ENCODE measurements around the gene MT1G.
"Not testable (repeated sequence)": the region's sequence is repeated elsewhere in the genome, so short reads cannot be mapped to it uniquely, and the experiment has no call there.

The MT1G gene

DNA sequence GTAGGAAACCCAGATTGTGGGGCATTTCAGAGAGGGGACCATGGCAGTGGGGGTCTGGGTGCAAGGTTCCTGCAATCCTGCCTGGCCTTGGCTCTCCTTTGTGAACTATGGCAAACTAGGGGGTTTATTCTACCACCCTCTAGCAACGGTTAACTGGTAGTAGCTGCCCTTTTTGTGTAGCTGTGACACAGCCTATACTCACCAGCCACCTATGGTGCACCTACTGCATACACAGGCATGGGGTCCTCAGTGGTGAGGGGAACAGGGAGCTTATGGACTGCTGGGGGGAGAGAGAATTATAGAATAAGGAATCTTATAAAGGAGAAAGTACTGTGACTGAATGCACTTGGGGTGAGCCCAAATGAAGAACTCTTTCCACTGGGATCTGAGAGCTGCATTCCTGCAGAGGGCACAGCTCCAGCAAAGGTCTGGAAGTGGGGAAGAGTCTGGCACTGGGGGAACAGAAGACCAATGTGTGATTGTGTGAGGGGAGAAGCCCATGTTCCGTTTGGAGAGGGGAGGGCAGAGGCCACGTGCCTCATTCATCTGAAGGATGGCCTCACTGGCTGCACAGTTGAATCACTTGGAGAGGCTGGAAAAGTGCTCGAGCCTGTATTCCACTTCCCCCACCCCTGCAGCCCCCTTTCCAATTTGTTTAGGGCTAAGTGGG is 16.5 kb upstream of the MT1G start:
- DNase-seq, result no peak

DNA sequence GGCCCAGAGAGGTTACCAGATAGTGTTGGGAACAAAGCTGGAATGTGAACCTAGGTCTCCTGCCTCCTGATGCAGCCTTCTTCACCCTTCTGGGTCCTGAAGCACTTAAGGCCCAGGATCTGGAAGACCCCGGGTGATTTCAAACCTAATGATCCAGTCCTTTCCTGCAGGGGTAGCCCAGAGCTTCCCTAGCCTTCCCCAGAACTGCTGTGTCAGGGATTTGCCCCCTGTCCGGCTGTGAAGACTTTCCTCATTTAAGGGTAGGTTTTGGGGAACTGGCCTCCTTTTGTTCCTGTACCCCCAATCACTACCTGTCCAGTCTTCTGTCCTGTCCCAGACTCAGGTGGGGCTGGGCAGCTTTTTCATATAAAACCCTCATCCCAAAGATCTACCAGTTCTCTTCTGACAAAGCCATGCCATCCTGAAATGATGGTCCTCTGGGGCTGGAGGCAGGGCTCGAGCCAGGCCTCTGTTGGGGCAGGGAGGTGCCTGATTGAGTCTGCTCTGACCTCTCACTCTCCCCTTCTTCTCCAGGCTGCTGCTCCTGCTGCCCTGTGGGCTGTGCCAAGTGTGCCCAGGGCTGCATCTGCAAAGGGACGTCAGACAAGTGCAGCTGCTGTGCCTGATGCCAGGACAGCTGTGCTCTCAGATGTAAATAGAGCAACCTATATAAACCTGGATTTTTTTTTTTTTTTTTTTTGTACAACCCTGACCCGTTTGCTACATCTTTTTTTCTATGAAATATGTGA is 15.7 kb upstream of the MT1G start:
- no peak for DNase-seq

DNA sequence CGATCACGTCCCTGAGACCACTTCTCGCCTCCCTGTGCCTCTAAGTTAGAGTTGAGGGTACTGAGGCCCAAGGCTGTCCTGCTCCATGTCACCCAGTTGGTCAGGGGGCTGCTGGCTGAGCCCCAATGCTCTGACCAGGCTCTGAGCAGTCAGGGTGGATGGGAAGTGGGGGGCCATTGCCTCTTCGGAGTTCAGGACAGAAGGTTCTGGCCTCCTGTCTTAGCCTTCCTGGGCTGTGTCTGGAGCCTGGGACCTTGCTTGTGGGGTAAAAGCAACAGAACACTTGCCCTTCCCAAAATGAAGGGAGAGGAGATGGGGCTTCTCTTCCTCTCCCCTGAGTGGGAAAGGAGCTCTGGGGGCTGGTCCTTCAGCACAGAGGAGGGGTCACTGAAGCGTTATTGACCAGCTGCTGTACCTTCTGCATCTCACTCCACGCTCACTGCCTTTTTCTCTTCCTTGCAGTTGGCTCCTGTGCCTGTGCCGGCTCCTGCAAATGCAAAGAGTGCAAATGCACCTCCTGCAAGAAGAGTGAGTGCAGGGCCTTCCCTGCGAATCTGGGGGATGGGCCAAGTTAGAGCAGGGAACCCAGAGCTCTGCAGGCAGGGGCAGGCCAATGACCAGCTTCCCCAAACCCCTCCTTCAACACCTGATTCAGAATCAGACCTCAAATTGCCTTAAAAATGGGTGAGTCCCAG is 15.0 kb upstream of the MT1G start:
- peak; percentile 14 for DNase-seq

DNA sequence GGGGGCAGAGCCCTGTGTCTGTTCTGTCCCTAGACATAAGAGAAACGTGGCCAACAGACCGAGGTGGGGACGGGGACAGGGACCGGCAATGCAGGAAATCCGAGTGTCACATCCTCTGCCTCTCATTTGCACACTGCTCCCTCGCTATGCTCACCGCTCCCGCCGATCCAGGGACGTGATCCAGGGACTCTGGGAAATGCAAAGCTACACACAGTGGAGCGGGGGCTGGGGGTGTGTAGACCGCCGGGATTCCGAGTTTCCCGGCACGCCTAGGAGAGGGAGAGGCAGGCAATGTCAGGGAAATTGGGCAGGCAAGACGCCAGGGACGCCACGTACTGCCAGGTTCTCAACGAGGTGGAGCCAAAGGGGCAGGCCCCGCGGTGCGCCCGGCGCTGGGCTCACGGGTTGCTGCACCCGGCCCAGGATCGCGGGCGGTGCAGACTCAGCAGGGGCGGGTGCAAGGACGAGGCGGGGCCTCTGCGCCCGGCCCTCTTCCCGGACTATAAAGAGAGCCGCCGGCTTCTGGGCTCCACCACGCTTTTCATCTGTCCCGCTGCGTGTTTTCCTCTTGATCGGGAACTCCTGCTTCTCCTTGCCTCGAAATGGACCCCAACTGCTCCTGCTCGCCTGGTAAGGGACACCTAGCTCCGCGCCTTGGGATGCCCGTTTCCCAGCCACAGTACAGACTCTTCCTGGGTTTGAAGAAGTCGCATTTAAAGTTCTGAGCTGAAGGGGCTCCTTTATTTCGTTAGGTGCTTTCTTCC is 14.3 kb upstream of the MT1G start, which contains the start of gene MT1X:
MT1X (plus strand) TSS at position 532 of the 764 bp plus-strand sequence; CDS start at position 603, 71 bp downstream.
- DNase-seq, result peak; percentile 93

DNA sequence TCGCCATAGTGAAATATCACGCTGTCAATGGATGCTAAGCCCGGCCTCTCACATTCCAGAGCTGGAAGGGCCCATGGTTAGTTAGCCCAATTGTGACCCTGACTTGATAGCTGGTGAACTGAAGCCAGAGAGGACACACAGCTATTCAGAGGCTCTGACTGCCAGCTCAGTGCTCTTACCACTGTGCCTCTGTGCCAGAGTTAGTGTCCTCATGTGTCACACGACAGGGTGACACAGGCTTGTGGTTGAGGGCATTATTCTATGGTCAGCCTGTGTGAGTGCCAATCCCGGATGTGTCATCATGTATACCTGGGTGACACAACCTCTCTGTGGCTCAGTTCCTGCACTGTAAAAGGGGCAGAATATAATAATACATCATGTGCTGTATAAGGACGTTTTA is 12.0 kb upstream of the MT1G start:
- DNase-seq, result peak; percentile 38

DNA sequence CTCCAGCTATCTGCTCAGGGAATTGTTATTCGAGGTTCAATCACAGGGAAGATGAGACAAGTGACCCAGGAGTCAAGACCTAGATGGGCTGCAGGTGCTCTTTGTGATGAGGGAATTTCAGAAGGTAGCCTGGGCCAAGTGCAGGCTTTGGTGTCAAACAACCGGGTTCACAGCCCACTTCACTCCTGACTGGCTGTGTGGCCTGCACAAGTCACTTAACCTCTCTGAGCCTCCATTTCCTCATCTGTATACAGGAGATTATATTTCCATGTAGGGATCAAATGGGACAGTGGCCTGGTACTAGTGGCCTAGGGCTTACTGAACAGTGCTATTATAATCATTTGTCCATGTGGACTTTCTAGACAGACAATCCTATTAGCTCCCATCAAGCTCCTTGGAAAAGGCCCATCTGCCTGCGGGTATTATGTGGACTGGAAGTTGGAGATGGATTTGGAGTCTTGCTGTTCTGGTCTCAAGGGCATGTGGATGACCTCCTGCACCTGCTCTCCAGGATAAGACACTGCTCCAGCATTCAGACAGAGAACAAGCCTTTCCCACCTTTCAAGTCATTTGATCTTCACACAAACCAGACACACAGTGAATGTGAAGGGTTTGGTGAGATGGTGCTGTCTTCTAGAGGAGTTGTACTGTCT is 11.3 kb upstream of the MT1G start:
- no peak for DNase-seq

DNA sequence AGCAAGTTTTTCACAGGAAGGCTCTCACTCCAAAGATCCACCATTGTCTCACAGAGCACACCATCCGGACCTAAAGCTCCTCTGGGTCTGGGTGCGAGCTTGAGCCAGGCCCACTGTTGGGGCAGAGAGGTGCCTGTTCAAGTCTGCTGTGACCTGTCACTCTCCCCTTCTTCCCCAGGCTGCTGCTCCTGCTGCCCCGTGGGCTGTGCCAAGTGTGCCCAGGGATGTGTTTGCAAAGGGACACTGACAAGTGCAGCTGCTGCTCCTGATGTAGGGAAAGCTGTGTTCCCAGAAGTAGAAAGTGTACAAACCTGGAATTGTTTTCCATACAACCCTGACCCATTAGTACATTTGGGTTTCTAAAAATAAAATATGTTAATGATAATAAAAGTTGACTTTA is 9.6 kb upstream of the MT1G start:
- DNase-seq, result no peak

DNA sequence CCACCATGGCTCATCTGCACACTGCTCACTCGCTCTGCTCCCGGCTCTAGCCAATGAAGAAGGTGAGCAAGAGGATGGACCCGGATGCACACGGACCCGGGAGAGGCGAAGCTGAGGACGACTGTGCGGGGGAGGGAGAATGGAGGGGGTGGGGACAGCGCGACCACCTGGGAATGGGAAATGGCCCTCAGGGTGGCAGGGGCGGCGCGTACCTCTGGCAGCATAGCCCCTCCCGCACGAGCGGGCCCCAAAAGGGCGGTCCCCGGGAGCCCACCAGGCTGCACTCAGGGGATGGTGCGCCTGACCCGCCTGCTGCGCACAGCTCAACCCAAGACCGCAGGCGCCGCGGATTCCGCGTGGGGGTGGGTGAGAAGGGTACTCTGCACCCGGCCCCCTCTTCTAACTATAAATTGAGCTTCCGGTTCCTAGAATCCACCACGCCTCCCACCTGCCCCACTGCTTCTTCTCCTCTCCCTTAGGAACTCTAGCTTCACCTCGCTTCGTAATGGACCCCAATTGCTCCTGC is 7.9 kb upstream of the MT1G start:
- peak; percentile 20 for DNase-seq

DNA sequence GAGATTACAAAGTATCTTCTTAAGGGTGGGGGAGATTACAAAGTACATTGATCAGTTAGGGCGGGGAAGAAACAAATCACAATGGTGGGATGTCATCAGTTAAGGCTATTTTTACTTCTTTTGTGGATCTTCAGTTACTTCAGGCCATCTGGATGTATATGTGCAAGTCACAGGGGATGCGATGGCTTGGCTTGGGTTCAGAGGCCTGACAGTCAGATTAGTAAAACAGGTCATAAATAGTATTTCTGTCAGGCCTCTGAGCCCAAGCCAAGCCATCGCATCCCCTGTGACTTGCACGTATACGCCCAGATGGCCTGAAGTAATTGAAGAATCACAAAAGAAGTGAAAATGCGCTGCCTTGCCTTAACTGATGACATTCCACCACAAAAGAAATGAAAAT is 6.7 kb upstream of the MT1G start:
- DNase-seq, result not testable (repeated sequence)

DNA sequence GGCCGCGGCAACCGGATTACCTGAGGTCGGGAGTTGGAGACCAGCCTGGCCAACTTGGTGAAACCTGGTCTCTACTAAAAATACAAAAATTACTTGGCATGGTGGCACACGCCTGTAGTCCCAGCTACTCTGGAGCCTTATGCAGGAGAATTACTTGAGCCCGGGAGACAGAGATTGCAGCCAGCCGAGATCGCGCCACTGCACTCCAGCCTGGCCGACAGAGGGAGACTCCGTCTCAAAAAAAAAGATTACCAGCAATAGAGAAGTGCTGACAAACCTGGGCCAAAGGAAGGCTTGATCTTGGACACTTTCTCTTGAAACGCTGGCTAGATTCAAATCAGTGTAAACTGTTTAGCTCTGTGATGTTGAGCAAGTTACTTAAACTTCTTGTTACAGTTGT is 6.1 kb upstream of the MT1G start:
- DNase-seq, result peak; percentile 30

DNA sequence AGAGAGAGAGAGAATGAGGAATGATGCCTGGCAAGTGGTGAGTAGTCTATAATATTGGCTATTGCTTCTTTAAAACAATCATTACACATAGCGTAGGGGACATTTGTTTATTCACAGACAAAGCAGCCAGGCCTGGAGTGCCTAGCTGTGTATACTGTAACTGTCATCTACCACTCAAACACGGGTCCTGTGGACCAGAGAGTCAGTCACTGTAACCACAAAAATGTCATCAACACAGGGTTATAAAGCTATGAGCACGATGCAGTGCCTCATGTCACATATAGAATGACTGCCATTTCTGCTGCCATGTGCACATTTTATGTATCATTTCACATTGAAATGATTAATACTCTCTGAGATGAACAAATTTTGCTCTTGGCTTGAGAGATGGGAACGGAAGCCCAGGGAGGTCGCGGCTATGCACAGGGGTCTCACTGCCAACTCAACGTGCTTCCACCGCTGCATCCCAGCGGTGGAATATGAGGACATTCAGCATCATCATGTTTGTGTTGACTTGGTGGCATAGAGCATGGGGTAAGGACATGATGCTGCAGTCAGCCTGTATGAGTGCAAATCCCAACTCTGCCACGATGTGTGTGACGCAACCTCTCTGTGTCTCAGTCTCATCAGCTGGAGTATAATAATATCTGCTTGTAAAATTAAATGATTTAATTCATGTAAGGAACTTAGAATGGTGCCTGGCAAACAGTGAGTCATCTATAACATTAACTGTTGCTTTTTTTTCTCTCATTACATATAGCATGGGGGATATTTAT is 5.1 kb upstream of the MT1G start:
- no peak for DNase-seq

DNA sequence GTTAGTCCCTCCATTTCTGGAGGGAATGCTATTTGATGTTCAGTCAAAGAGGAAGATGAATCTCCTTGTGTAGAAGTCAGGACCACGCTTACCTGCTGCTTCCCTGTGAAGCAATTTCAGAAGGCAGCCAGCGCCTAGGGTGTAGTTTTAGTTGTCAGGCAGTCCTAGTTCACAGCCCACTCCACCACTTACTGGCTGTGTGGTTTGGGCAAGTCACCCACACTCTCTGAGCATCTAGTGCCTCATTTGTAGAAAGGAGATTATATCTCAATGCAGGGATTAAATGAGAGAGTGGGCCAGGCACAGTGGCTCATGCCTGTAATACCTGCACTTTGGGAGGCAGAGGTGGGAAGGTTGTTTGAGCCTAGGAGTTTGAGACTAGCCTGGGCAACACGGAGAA is 4.3 kb upstream of the MT1G start:
- DNase-seq, result not testable (repeated sequence)

DNA sequence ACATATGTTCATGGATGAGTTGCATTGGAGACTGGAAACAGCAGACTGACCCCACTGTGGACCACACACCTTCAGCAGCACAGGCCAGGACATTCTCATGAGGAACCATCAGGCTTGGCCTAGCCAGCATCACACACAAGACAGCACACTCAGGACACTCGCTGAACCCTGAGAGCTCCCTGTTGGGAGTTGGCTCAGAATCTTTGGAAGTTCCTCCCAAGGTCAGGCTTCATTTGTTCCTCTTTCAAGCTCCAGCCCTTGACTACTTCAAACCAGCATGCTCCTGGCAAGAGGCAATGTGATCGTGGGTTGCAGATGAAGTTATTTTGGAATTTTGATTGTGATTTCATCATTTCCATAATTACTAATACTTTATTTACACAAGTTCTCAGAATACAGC is 3.8 kb upstream of the MT1G start:
- DNase-seq, result not testable (repeated sequence)

DNA sequence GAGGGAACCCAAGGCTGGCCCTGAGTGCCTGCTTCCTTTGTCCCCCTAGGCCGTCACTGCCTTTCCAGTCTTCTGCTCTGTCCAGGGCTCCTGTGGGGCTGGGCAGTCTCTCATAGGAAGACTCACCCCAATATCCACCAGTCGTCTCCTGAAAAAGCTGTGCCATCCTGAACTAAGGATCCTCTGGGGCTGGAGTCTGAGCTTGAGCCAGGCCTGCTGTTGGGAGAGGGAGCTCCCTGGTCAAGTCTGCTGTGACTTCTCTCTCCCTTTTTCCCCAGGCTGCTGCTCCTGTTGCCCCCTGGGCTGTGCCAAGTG is 2.7 kb upstream of the MT1G start:
- DNase-seq, result no peak

DNA sequence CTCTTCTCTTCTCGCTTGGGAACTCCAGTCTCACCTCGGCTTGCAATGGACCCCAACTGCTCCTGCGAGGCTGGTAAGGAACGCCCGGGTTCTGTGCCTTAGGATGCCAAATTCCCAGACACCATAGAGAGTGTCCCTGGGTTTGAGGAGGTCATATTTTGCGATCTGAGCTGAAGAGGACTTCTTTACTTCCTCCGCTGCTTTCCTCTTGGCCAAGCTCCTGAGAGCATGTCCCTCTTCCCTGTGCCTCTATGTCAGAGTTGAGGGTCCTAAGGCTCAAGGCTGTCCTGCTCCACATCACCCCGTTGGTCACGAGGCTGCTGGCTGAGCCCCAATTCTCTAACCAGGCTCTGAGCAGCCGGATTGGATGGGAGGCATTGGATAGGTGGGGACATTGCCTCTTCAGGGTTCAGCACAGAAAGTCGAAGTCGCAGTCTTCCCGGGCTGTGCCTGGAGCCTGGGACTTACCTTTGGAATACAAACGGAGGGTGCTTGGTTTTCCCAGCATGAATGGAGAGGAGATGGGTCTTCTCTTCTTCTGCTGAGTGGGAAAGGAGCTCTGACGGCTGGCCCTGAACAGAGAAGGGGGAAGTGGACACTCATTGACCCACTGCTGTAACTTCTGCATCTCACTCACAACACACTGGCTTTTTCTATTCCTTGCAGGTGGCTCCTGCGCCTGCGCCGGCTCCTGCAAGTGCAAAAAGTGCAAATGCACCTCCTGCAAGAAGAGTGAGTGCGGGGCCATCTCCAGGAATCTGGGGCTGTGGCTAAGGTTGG is 2.2 kb upstream of the MT1G start:
- DNase-seq, result no peak

DNA sequence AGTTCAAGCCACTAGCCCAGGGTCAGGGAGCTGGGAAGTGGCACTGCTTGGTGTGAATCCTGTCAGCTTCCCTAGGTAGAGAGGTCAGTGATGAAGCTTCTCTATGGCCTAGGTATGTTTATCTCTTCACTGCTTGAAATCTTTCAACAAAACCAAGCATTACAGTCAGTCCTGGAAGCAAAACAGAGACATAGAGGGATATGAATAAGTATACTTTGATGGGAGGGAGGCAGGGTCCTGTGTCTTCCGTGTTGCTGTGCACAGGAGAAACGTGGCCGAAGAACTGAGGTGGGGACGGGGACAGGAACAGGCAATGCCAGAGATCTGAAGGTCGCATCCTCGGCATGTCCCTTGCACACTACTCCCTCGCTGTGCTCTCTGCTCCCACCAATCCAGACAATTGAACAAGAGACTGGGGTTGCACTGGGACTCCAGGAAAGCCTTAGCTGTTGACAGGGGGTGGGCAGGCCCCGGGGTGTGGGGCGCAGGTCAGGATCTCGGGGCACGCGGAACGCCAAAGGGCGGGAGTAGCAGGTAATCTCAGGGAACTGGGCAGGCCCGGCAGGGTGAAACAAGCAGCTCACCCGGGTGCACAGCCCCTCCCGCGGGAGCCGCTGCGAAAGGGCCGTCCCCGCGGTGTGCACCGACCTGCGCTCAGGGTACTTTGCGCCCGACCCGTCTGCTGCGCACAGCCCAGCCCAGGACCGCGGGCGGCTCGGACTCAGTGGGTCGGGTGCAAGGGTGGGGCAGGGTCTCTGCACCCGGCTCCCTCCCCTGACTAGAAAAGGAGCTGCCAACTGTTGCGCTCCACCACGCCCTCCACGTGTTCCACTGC is 1.4 kb upstream of the MT1G start, which contains the start of gene MT1H:
MT1H (plus strand) TSS at position 810 of the 835 bp plus-strand sequence. CDS start 71 bp downstream, outside the sequence.
- DNase-seq, result no peak

DNA sequence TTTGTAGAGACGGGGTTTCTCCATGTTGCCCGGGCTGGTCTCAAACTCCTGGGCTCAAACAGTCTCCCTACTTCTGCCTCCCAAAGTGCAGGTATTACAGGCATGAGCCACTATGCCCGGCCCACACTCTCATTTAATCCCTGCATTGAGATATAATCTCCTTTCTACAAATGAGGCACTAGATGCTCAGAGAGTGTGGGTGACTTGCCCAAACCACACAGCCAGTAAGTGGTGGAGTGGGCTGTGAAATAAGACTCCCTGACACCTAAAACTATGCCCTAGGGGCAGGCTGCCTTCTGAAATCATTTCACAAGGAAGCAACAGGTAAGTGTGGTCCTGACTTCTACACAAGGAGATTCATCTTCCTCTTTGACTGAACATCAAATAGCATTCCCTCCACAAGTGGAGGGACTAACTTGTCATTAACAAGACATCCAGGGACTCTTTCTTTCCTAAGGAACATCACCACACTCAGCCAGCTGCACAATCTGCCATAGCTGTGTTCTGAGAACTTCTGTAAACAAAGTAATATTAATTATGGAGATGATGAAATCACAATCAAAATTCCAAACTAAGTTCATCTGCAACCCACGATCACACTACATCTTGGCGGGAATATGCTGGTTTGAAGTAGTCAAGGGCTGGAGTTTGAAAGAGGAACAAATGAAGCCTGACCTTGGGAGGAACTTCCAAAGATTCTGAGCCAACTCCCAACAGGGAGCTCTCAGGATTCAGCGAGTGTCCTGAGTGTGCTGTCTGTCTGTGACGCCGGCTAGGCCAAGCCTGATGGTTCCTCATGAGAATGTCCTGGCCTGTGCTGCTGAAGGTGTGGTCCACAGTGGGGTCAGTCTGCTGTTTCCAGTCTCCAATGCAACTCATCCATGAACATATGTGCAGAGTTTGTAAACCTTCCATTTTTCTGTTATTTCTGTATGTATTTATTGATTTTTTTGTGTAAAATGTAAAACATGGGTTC is 2.3 kb downstream of the MT1G start:
- not testable (repeated sequence) for DNase-seq

DNA sequence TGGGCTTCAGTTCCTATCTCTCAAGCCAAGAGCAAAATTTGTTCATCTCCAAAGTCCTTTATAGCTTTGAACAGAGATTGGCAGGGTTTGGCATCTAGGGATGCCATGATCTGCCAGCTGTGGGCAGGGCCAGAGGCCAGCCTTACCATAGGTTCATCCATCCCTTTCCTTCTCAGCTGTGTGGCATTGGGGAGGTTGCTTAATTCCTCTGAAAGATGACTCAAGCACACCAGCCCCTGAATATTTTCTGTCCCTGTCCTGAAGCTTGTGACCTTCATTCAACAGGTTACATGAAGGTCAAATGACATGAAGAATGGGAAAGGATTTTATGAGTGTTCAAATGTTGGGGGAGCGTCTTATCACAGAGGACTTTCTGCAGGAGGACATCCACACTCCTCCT is 3.4 kb downstream of the MT1G start:
- no peak for DNase-seq

All from activated CD4-positive, alpha-beta T cell treated with anti-CD3 and anti-CD28 coated beads, Interleukin-2, Interleukin-6, amounts not matched to agents 100 ng/mL and 50 ng/mL, durations not matched to agents 16 hours and 8 hours (primary cell).